ENCODE results near the gene PDE8B.

The PDE8B gene

GRCh38 chr5:77418162-77418561, 207.7 kb downstream of the PDE8B start:
- no peak for DNase-seq

- DNase-seq, result no peak
Observed at GRCh38 chr5:77418601-77419581, 208.4 kb downstream of the PDE8B start.

GRCh38 chr5:77419644-77420582, 209.4 kb downstream of the PDE8B start:
- no peak for DNase-seq

- no peak for DNase-seq
Observed at GRCh38 chr5:77420940-77421339, 210.5 kb downstream of the PDE8B start.

- DNase-seq, result no peak
Observed at GRCh38 chr5:77423022-77423750, 212.7 kb downstream of the PDE8B start.

GRCh38 chr5:77424921-77425320, 214.4 kb downstream of the PDE8B start:
- DNase-seq, result no peak

GRCh38 chr5:77425420-77425819, 214.9 kb downstream of the PDE8B start:
- DNase-seq, result no peak

- no peak for DNase-seq
Observed at GRCh38 chr5:77425998-77426659, 215.6 kb downstream of the PDE8B start.

- no peak for DNase-seq
Observed at GRCh38 chr5:77426670-77427069, 216.2 kb downstream of the PDE8B start.

GRCh38 chr5:77427998-77428397, 217.5 kb downstream of the PDE8B start:
- no peak for DNase-seq

- DNase-seq, result no peak
Observed at GRCh38 chr5:77428526-77428925, 218.0 kb downstream of the PDE8B start.

- no peak for DNase-seq
Observed at GRCh38 chr5:77430726-77431125, 220.2 kb downstream of the PDE8B start.

GRCh38 chr5:77431286-77431685, 220.8 kb downstream of the PDE8B start:
- DNase-seq, result no peak

- DNase-seq, result no peak
Observed at GRCh38 chr5:77431719-77432118, 221.2 kb downstream of the PDE8B start.

GRCh38 chr5:77437194-77437593, 226.7 kb downstream of the PDE8B start:
- DNase-seq, result no peak

GRCh38 chr5:77438071-77438470, 227.6 kb downstream of the PDE8B start:
- DNase-seq, result no peak

GRCh38 chr5:77443670-77444069, 233.2 kb downstream of the PDE8B start:
- DNase-seq, result no peak

GRCh38 chr5:77444356-77444755, 233.9 kb downstream of the PDE8B start:
- DNase-seq, result no peak

GRCh38 chr5:77448831-77449230, 238.4 kb downstream of the PDE8B start:
- DNase-seq, result no peak

- DNase-seq, result no peak
Observed at GRCh38 chr5:77449277-77449676, 238.8 kb downstream of the PDE8B start.

- no peak for DNase-seq
Observed at GRCh38 chr5:77449981-77450380, 239.5 kb downstream of the PDE8B start.

- no peak for DNase-seq
Observed at GRCh38 chr5:77452351-77452750, 241.9 kb downstream of the PDE8B start.
